BE2C (cell line): ENCODE measurements around the gene RAB11FIP4.

ENCODE experiments used
- DNase-seq: peaks from one replicate; pipeline ENCODE4 v3.0.0-alpha.2; 2020
- H3K27me3 ChIP-seq: fragments of 250-450 bp; sonication (Bioruptor Pico); 2 replicates; pipeline ENCODE4 v1.5.1; 2020; ENCODE audit warnings: mild to moderate bottlenecking
- H3K36me3 ChIP-seq: fragments of 250-450 bp; sonication (Bioruptor Pico); 2 replicates; pipeline ENCODE4 v1.5.1; 2020; ENCODE audit warnings: mild to moderate bottlenecking
- H3K4me1 ChIP-seq: fragments of 250-450 bp; sonication (Bioruptor Pico); 2 replicates; pipeline ENCODE4 v1.5.1; 2020
- H3K4me3 ChIP-seq: 2 replicates; pipeline ENCODE4 v1.5.1; 2011; ENCODE audit warnings: low read depth, low read length
- H3K9me3 ChIP-seq: fragments of 250-450 bp; sonication (Bioruptor Pico); 2 replicates; pipeline ENCODE4 v1.5.1; 2020
- CTCF ChIP-seq: IDR thresholded peaks from 2 replicates; pipeline ENCODE4 v1.5.1; 2012; ENCODE audit warnings: mild to moderate bottlenecking, low read depth, low read length

The RAB11FIP4 gene

GRCh38 chr17:31467502-31468256 is 76.2 kb downstream of the RAB11FIP4 start:
- H3K4me1 ChIP-seq: no peaks in the 10 kb centered on the region
- no peak for TF ChIP-seq CTCF

GRCh38 chr17:31469959-31470358 is 78.5 kb downstream of the RAB11FIP4 start:
- Histone ChIP-seq H3K4me3 (no peak overlapping the region), H3K36me3 (no peaks in the 10 kb centered on the region), H3K4me1 (no peaks in the 10 kb centered on the region), H3K27me3 (no peaks in the 10 kb centered on the region), H3K9me3 (no peaks in the 10 kb centered on the region)
- no peak for TF ChIP-seq CTCF
- no peak for DNase-seq

More at GRCh38 chr17:31467502-31468256, 76.2 kb downstream of the RAB11FIP4 start:
- H3K4me3 ChIP-seq: no peak overlapping the region
- H3K27me3 ChIP-seq: no peaks in the 10 kb centered on the region
- no peak for DNase-seq
- H3K36me3 ChIP-seq: no peaks in the 10 kb centered on the region
- no peaks in the 10 kb centered on the region for H3K9me3 ChIP-seq

- no peak for TF ChIP-seq CTCF
- DNase-seq: no peak
- H3K36me3 ChIP-seq: no peaks in the 10 kb centered on the region
- no peaks in the 10 kb centered on the region for H3K27me3 ChIP-seq
- no peak overlapping the region for H3K4me3 ChIP-seq
- no peaks in the 10 kb centered on the region for H3K4me1 ChIP-seq
- H3K9me3 ChIP-seq: no peaks in the 10 kb centered on the region
Measured at GRCh38 chr17:31470592-31470991, 79.1 kb downstream of the RAB11FIP4 start.

GRCh38 chr17:31472137-31472536 is 80.7 kb downstream of the RAB11FIP4 start:
- Histone ChIP-seq H3K36me3 (no peaks in the 10 kb centered on the region), H3K4me3 (no peak overlapping the region), H3K4me1 (no peaks in the 10 kb centered on the region), H3K9me3 (no peaks in the 10 kb centered on the region), H3K27me3 (no peaks in the 10 kb centered on the region)
- TF ChIP-seq CTCF: no peak
- DNase-seq: no peak

GRCh38 chr17:31475378-31476162 is 84.1 kb downstream of the RAB11FIP4 start:
- no peak for DNase-seq
- H3K27me3 ChIP-seq: no peaks in the 10 kb centered on the region
- no peaks in the 10 kb centered on the region for H3K36me3 ChIP-seq
- no peaks in the 10 kb centered on the region for H3K9me3 ChIP-seq
- TF ChIP-seq CTCF: no peak
- no peaks in the 10 kb centered on the region for H3K4me1 ChIP-seq
- no peak overlapping the region for H3K4me3 ChIP-seq
